Subcutaneous abdominal adipose tissue (tissue), 5 donors: ENCODE measurements around the gene GSTCD.
A peak's percentile ranks its signal among the peaks of the same experiment; 100 is the strongest.

Experiments used
- H3K27ac ChIP-seq: one replicate; pipeline ENCODE4 v1.7.0; 2013; ENCODE audit warnings: low read depth, mild to moderate bottlenecking, inconsistent platforms, low read length, moderate library complexity
- H3K27me3 ChIP-seq, 5 donors: one replicate each; pipeline ENCODE4 v1.7.0; 2013; ENCODE audit warnings: low read length in 5 of 5, inconsistent platforms in 1 of 5; ENCODE audit not compliant: control insufficient read depth in 5 of 5, insufficient read depth in 4 of 5
- H3K36me3 ChIP-seq, 5 donors: one replicate each; pipeline ENCODE4 v1.7.0; 2013; ENCODE audit warnings: low read length in 5 of 5; ENCODE audit not compliant: control insufficient read depth in 5 of 5, insufficient read depth in 5 of 5
- H3K4me1 ChIP-seq, 5 donors: one replicate each; pipeline ENCODE4 v1.7.0; 2013; ENCODE audit warnings: low read length in 5 of 5, mild to moderate bottlenecking in 3 of 5, moderate library complexity in 1 of 5; ENCODE audit not compliant: control insufficient read depth in 5 of 5, insufficient read depth in 5 of 5
- H3K4me3 ChIP-seq, 5 donors: one replicate each; pipeline ENCODE4 v1.7.0; 2013; ENCODE audit warnings: low read length in 5 of 5, low read depth in 1 of 5
- H3K9ac ChIP-seq, 5 donors: one replicate each; pipeline ENCODE4 v1.7.0; 2013; ENCODE audit warnings: low read length in 5 of 5, mild to moderate bottlenecking in 4 of 5, moderate library complexity in 3 of 5
- H3K9me3 ChIP-seq, 5 donors: one replicate each; pipeline ENCODE4 v1.7.0; 2013; ENCODE audit warnings: low read length in 5 of 5; ENCODE audit not compliant: control insufficient read depth in 5 of 5
- donor health status: healthy.
- donor health status: healthy.
- donor health status: healthy.
- donor health status: healthy.
- donor health status: healthy.

GSTCD gene

GRCh38 chr4:105708181-105709080 is at the start of gene GSTCD, which contains the start of gene INTS12:
GSTCD (plus strand) TSS chr4:105708784; CDS start chr4:105717614, 8,830 bp downstream.
INTS12 (minus strand) TSS chr4:105708689; CDS start chr4:105700005, 8,684 bp downstream.
- H3K27ac ChIP-seq = peak within 1 kb of the TSS; percentile 91
- H3K4me1 ChIP-seq = peaks cover 4 to 27% (median 19%) of the 10 kb centered on the region in 5 donors
- H3K27me3 ChIP-seq = no peaks in the 10 kb centered on the region
- peak within 1 kb of the TSS; percentile 90 to 99 (median 97) for H3K4me3 ChIP-seq
- no peaks in the 10 kb centered on the region for H3K9me3 ChIP-seq
- peak within 1 kb of the TSS; percentile 87 to 100 (median 96) for H3K9ac ChIP-seq
- H3K36me3 ChIP-seq = peaks cover 0 to 4% (median 0%) of the 10 kb centered on the region in 5 donors

- H3K36me3 ChIP-seq = no peaks in the 10 kb centered on the region
- no peak overlapping the region for H3K9ac ChIP-seq
- no peaks in the 10 kb centered on the region for H3K27me3 ChIP-seq
- H3K9me3 ChIP-seq = no peaks in the 10 kb centered on the region
- H3K27ac ChIP-seq = no peak overlapping the region
- H3K4me3 ChIP-seq = no peak overlapping the region
- no peaks in the 10 kb centered on the region for H3K4me1 ChIP-seq
Measured at GRCh38 chr4:105659190-105659589, 49.4 kb upstream of the GSTCD start.

- Histone ChIP-seq H3K27me3 (no peaks in the 10 kb centered on the region), H3K27ac (no peak overlapping the region), H3K9ac (no peak overlapping the region), H3K36me3 (no peaks in the 10 kb centered on the region), H3K4me3 (no peak overlapping the region), H3K9me3 (no peaks in the 10 kb centered on the region), H3K4me1 (no peaks in the 10 kb centered on the region)
Measured at GRCh38 chr4:105661028-105661427, 47.6 kb upstream of the GSTCD start.

GRCh38 chr4:105662935-105663675 is 45.5 kb upstream of the GSTCD start:
- H3K27ac ChIP-seq = no peak overlapping the region
- no peaks in the 10 kb centered on the region for H3K9me3 ChIP-seq
- H3K36me3 ChIP-seq = no peaks in the 10 kb centered on the region
- H3K27me3 ChIP-seq = no peaks in the 10 kb centered on the region
- H3K9ac ChIP-seq = no peak overlapping the region
- H3K4me3 ChIP-seq = no peak overlapping the region
- H3K4me1 ChIP-seq = no peaks in the 10 kb centered on the region

GRCh38 chr4:105666693-105667092 is 41.9 kb upstream of the GSTCD start:
- Histone ChIP-seq H3K36me3 (no peaks in the 10 kb centered on the region), H3K27ac (no peak overlapping the region), H3K4me3 (no peak overlapping the region), H3K27me3 (no peaks in the 10 kb centered on the region), H3K9me3 (no peaks in the 10 kb centered on the region), H3K9ac (no peak overlapping the region), H3K4me1 (no peaks in the 10 kb centered on the region)

GRCh38 chr4:105670684-105671083 is 37.9 kb upstream of the GSTCD start:
- H3K9ac ChIP-seq = no peak overlapping the region
- H3K27me3 ChIP-seq = no peaks in the 10 kb centered on the region
- H3K4me1 ChIP-seq = no peaks in the 10 kb centered on the region

GRCh38 chr4:105671301-105671700 is 37.3 kb upstream of the GSTCD start:
- no peaks in the 10 kb centered on the region for H3K36me3 ChIP-seq

More at GRCh38 chr4:105670684-105671083, 37.9 kb upstream of the GSTCD start:
- Histone ChIP-seq H3K9me3 (no peaks in the 10 kb centered on the region), H3K4me3 (no peak overlapping the region), H3K36me3 (no peaks in the 10 kb centered on the region), H3K27ac (no peak overlapping the region)

GRCh38 chr4:105674011-105674410 is 34.6 kb upstream of the GSTCD start:
- H3K27me3 ChIP-seq = no peaks in the 10 kb centered on the region
- H3K9ac ChIP-seq = no peak overlapping the region
- no peak overlapping the region for H3K27ac ChIP-seq
- no peak overlapping the region for H3K4me3 ChIP-seq
- no peaks in the 10 kb centered on the region for H3K36me3 ChIP-seq
- H3K4me1 ChIP-seq = peaks cover 0 to under 1% (median 0%) of the 10 kb centered on the region in 5 donors
- no peaks in the 10 kb centered on the region for H3K9me3 ChIP-seq

More at GRCh38 chr4:105671301-105671700, 37.3 kb upstream of the GSTCD start:
- Histone ChIP-seq H3K27me3 (no peaks in the 10 kb centered on the region), H3K27ac (no peak overlapping the region), H3K9ac (no peak overlapping the region), H3K4me3 (no peak overlapping the region), H3K9me3 (no peaks in the 10 kb centered on the region), H3K4me1 (no peaks in the 10 kb centered on the region)

- Histone ChIP-seq H3K9ac (no peak overlapping the region), H3K4me1 (peaks cover 0 to 5% (median 0%) of the 10 kb centered on the region in 5 donors), H3K36me3 (peaks cover 2 to 14% (median 6%) of the 10 kb centered on the region in 5 donors), H3K27ac (no peak overlapping the region), H3K27me3 (no peaks in the 10 kb centered on the region), H3K9me3 (no peaks in the 10 kb centered on the region), H3K4me3 (no peak overlapping the region)
Measured at GRCh38 chr4:105677709-105678108, 30.9 kb upstream of the GSTCD start.

- H3K9ac ChIP-seq = no peak overlapping the region
- no peak overlapping the region for H3K4me3 ChIP-seq
- peaks cover 7 to 24% (median 13%) of the 10 kb centered on the region in 5 donors for H3K36me3 ChIP-seq
- no peaks in the 10 kb centered on the region for H3K9me3 ChIP-seq
- H3K4me1 ChIP-seq = peaks cover 0 to 5% (median 0%) of the 10 kb centered on the region in 5 donors
- no peaks in the 10 kb centered on the region for H3K27me3 ChIP-seq
- H3K27ac ChIP-seq = no peak overlapping the region
Measured at GRCh38 chr4:105679186-105679585, 29.4 kb upstream of the GSTCD start.
